Retinal pigment epithelial cell (primary cell): ENCODE data around the gene PRSS22.
"Not testable (repeated sequence)": the region's sequence is repeated elsewhere in the genome, so short reads cannot be mapped to it uniquely, and the experiment has no call there.

Experiments used
- DNase-seq: peaks from one replicate; pipeline ENCODE4 v3.0.0-alpha.2; 2010; ENCODE audit warnings: low read depth
- H3K4me3 ChIP-seq: 2 replicates; pipeline ENCODE4 v1.5.1; 2011; ENCODE audit warnings: mild to moderate bottlenecking, low read length, control low read depth, moderate library complexity
- TF ChIP-seq, protein P1 (sequence below): conservative IDR thresholded peaks from 2 replicates; pipeline ENCODE4 v1.5.1; 2011; ENCODE audit warnings: low read depth, low read length, control low read depth, inconsistent platforms

PRSS22 gene, protein sequence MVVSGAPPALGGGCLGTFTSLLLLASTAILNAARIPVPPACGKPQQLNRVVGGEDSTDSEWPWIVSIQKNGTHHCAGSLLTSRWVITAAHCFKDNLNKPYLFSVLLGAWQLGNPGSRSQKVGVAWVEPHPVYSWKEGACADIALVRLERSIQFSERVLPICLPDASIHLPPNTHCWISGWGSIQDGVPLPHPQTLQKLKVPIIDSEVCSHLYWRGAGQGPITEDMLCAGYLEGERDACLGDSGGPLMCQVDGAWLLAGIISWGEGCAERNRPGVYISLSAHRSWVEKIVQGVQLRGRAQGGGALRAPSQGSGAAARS

DNA sequence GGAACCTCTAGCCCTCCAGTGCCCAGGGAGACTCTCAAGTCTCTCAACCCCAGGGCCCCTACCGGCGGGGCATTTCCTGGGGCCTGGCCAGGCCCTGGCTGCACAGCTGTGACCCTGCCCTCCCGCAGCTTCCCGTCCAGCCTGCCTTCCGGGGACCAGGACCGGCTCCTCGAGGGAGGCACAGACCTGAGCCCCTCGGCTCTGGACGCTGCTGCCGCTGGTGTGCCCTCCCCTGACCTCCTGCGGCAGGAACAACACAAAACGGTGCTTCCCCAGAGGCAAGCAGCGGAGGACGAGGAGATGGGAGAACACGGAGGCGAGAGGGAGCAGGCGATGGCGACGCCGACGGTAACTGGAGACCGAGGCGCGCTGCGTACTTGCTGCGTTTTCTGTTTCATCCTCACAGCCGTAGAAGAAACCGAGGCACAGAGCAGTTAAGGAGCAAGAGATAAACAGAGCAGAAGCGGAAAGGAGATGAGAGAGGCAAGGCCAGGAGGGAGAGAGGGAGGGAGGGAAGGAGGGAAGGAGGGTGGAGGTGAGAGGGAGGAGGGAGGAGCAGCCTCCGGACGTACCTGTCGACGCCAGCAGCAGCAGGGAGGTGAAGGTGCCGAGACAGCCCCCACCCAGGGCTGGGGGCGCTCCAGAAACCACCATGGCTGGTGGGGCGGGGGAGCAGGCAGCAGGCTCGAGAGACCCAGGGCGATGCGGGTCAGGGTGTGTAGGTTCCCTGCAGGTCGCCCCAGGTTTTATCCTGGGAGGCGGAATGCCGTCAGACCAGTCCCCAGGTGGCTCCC lies at the start of gene PRSS22:
PRSS22 (minus strand) TSS at position 720 of the 794 bp plus-strand sequence; CDS start at position 654, 66 bp downstream.
- H3K4me3 ChIP-seq = no peak within 1 kb of the TSS
- DNase-seq = no peak
- TF ChIP-seq, protein P1, sequence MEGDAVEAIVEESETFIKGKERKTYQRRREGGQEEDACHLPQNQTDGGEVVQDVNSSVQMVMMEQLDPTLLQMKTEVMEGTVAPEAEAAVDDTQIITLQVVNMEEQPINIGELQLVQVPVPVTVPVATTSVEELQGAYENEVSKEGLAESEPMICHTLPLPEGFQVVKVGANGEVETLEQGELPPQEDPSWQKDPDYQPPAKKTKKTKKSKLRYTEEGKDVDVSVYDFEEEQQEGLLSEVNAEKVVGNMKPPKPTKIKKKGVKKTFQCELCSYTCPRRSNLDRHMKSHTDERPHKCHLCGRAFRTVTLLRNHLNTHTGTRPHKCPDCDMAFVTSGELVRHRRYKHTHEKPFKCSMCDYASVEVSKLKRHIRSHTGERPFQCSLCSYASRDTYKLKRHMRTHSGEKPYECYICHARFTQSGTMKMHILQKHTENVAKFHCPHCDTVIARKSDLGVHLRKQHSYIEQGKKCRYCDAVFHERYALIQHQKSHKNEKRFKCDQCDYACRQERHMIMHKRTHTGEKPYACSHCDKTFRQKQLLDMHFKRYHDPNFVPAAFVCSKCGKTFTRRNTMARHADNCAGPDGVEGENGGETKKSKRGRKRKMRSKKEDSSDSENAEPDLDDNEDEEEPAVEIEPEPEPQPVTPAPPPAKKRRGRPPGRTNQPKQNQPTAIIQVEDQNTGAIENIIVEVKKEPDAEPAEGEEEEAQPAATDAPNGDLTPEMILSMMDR = no peak

DNA sequence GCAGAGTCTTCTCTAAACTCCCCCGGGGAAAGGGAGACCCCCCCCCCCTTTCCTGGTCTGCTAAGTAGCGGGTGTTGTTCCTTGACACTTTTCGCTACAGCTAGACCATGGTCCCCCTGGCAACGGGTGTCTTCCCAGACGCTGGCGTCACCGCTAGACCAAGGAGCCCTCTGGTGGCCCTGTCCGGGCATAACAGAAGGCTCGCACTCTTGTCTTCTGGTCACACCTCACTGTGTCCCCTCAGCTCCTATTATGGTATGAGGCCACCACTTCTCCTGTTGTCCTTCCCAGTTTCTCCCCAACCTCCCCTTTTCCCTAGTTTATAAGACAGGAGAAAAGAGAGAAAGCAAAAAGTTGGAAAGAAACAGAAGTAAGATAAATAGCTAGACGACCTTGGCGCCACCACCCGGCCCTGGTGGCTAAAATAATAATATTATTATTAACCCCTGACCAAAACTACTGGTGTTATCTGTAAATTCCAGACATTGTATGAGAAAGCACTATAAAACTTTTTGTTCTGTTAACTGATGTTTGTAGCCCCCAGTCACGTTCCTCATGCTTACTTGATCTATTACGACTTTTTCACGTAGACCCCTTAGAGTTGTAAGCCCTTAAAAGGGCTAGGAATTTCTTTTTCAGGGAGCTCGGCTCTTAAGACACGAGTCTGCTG lies 49.2 kb upstream of the PRSS22 start:
- not testable (repeated sequence) for H3K4me3 ChIP-seq, DNase-seq
- TF ChIP-seq, protein P1 = peak; percentile 48

DNA sequence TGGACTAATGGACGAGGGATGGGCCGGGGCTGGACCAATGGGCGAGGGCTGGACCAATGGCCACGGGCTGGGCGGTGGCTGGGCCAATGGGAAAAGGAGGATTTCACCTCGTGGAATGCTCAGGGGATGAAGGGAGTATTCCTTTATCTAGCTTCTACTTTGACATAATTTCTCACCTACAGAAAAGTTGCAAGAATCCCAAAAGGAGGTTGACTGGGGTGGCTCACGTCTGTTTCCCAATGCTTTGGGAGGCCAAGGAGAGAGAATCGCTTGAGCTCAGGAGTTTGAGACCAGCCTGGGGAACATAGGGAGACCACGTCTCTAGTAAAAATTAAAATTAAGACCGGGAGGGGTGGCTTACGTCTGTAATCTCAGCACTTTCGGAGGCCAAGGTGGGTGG lies 48.0 kb upstream of the PRSS22 start:
- H3K4me3 ChIP-seq = no peak overlapping the region
- DNase-seq = no peak
- TF ChIP-seq, protein P1 = no peak

DNA sequence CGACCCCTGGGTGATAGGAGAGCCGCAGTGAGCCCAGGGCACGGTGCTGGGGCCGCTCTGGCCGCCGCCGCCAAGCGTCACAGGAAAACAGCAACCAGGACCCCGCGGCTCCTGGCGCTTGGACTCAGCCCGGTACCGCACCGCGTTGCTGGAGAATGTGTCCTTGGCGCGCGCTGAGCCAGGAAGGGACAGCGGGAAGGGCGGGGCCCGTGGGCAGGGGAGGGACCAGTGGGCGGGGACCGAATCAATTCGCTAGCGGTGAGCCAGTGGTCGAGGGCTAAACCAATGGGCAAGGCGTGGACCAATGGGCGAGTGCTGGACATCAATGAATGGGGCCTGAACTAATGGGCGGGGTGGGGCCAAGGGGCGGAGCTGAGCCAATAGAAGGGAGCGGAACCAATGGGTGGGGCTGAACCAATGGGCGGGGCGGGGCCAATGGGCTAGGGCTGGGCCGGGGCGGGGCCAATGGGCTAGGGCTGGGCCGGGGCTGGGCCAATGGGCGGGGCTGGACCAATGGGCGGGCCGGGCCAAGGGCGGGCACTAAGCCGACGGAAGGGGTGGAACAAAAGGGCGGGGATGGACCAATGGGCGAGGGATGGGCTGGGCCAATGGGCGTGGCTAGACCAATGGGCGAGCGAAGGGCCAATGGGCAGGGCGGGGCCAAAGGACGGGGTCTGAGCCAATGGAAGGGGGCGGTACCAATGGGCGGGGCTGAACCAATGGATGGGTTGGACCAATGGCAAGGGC lies 47.4 kb upstream of the PRSS22 start:
- TF ChIP-seq, protein P1 = no peak

DNA sequence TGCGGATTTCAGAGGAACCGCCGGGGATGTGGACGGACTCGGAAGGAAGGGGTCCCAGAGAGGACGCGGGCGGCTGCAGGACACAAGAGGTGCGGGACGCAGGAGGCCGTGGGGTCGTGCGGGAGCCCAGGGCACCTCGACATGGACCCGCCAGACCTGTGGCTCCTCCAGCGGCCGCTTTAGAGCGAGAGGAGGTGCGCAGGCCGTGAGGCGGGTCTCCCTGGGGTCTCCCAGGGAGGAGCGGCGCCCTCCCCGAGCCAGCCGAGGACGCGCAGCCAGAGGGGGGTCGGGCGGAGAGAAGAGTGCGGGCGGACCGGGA lies 46.9 kb upstream of the PRSS22 start:
- TF ChIP-seq, protein P1 = no peak
- peak overlapping the region; percentile 84 for H3K4me3 ChIP-seq
- no peak for DNase-seq

More for the DNA sequence above, 47.4 kb upstream of the PRSS22 start:
- DNase-seq = peak; percentile 98
- H3K4me3 ChIP-seq = peak overlapping the region; percentile 84

DNA sequence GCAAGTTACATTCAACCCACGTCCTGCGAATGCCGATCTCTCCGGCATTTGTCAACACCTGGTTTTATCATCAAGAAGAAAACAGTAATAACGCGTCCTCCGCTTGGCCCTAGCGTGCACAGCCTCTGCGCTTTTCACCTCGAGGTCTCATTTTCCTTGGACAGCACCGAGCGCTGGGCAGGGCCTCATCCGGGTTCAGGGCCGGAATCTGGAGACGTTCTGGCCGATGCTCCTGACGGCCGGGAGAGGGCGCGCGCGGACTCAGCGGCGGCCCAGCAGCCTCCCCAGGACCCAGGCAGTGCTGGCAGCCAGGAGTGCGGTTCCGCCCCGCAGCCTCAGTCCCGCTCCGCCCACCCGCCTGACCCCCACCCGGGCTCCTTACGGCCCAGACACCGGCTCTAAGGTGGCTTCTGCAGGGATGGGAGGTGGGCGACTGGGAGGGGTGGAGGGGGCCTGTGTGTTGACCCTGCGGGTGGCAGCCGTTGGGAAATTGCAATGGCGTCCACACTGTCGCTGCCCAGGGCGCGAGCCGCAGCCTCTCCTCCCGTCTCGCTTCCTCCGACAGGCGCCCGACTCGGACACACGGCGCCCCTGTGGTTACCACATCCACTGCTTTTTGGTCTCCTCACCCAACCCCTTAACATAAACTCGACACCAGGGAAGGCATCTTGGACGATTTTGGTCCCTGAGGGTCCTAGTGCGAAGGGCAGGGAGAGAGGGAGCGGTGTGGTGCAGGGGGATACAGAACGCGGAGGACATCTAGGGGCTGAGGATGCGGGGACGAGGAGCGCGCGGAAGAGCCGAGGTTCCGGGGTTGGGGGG lies 46.3 kb upstream of the PRSS22 start:
- TF ChIP-seq, protein P1 = peak; percentile 81
- peak overlapping the region; percentile 84 for H3K4me3 ChIP-seq
- no peak for DNase-seq
